ENCODE results near the gene SETDB1. TPM values are rescaled to one million over a fixed set of nuclear protein-coding genes. Genes with fewer than 3 reads are reported as not detected.
A peak's percentile ranks its signal among the peaks of the same experiment; 100 is the strongest.

The SETDB1 gene
- total and polyA plus RNA-seq, 2 donors from 2014 or later, result 12.1 to 51.6 TPM

DNA sequence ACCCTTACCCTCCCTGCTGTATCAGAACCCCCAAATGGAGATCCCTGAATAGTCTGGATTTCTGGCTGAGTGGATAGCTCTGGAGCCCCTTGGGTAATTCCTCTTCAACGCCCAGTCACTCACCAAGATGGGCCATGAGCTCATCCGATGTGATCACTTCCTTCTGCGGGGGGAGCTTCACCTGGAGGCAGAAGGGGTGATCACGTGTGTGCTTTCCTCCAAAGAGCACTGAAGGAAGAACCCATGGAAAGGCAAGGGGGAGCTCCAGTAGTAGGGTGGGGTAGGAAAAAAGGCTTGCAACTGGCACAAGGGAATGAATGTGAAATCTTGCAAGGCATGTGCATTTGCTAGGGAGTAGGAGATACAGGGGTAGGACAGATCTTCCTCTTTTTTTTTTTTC lies 75.4 kb downstream of the SETDB1 start:
- Histone ChIP-seq H3K36me3 (ENCODE audit: control insufficient read depth in 2 of 3, insufficient read depth in 3 of 3, low read length in 3 of 3) (peaks cover 0 to 41% (median 18%) of the 10 kb centered on the region in 3 donors), H3K27ac (ENCODE audit: low read depth in 2 of 2, low read length in 2 of 2) (no peak overlapping the region), H3K9me3 (ENCODE audit: control insufficient read depth in 2 of 3, insufficient read depth in 1 of 3, low read length in 3 of 3) (no peaks in the 10 kb centered on the region), H3K27me3 (ENCODE audit: control insufficient read depth, insufficient read depth, low read length) (no peaks in the 10 kb centered on the region), H3K4me3 (ENCODE audit: low read length in 3 of 3) (no peak overlapping the region), H3K9ac (ENCODE audit: low read length in 3 of 3) (no peak overlapping the region), H3K4me1 (ENCODE audit: control insufficient read depth in 2 of 3, insufficient read depth in 2 of 3, low read depth in 1 of 3, low read length in 3 of 3) (peaks cover 4 to 20% (median 11%) of the 10 kb centered on the region in 3 donors)
- no peak for DNase-seq
- intact Hi-C loops (cut with DNase I), result no loop called here
- no peak for FAIRE-seq
- TF ChIP-seq CTCF (IDR thresholded peaks at IDR 0.05; ENCODE audit: borderline replicate concordance, extremely low read depth, insufficient read depth), result no peak

DNA sequence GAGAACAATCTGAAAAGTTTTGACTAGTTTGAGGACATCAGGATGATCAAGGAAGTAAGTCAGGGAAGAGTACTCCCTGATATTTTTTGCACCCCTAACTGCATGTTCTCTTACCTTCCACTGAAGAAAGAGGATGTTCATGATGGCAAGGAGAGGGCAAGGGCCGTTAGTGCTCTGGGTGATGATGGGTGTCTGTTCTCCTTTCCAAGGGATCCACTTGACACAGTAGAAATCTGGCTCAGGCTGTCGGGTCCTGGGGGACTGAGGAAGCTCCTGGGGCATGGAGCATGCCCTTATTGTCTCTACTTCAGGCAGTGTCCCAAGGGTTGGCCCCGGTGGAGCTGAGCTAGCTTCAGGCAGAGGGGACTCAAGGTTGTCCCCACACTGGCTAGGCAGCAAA lies 75.9 kb downstream of the SETDB1 start:
- Histone ChIP-seq H3K27ac (ENCODE audit: low read depth in 2 of 2, low read length in 2 of 2) (peak overlapping the region in 1 of 2 donors; percentile 35), H3K36me3 (ENCODE audit: control insufficient read depth in 2 of 3, insufficient read depth in 3 of 3, low read length in 3 of 3) (peaks cover 0 to 37% (median 18%) of the 10 kb centered on the region in 3 donors), H3K4me3 (ENCODE audit: low read length in 3 of 3) (no peak overlapping the region), H3K4me1 (ENCODE audit: control insufficient read depth in 2 of 3, insufficient read depth in 2 of 3, low read depth in 1 of 3, low read length in 3 of 3) (peaks cover 4 to 20% (median 11%) of the 10 kb centered on the region in 3 donors), H3K27me3 (ENCODE audit: control insufficient read depth, insufficient read depth, low read length) (no peaks in the 10 kb centered on the region), H3K9ac (ENCODE audit: low read length in 3 of 3) (no peak overlapping the region), H3K9me3 (ENCODE audit: control insufficient read depth in 2 of 3, insufficient read depth in 1 of 3, low read length in 3 of 3) (no peaks in the 10 kb centered on the region)
- no peak for TF ChIP-seq CTCF (IDR thresholded peaks at IDR 0.05; ENCODE audit: borderline replicate concordance, extremely low read depth, insufficient read depth)
- no peak for FAIRE-seq
- intact Hi-C loops (cut with DNase I), result no loop called here
- DNase-seq, result no peak

DNA sequence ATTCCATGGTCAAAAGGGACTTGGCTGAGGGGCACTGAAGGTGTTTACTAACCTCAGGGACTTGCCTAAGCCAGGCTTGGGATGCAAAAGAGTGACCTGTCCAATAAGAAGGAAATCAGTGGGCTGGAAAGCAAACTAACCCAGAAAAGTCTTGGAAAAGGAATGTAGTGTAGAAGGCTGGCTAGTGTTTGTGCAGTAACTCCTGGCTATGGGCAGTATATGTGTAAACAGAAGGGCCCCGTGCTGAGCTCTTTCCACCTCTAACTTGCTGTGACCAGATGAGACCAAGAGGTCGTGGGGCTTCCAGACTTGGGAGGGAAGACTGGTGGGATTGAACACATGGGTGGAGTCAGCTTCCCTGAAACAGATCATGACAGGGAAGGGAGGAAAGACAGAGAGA lies 76.4 kb downstream of the SETDB1 start:
- intact Hi-C loops (cut with DNase I), result no loop called here
- Histone ChIP-seq H3K36me3 (ENCODE audit: control insufficient read depth in 2 of 3, insufficient read depth in 3 of 3, low read length in 3 of 3) (peaks cover 0 to 36% (median 18%) of the 10 kb centered on the region in 3 donors), H3K4me3 (ENCODE audit: low read length in 3 of 3) (peak overlapping the region in 1 of 3 donors; percentile 46), H3K4me1 (ENCODE audit: control insufficient read depth in 2 of 3, insufficient read depth in 2 of 3, low read depth in 1 of 3, low read length in 3 of 3) (peaks cover 4 to 23% (median 14%) of the 10 kb centered on the region in 3 donors), H3K9ac (ENCODE audit: low read length in 3 of 3) (peak overlapping the region in 1 of 3 donors; percentile 66), H3K27ac (ENCODE audit: low read depth in 2 of 2, low read length in 2 of 2) (peak overlapping the region in 1 of 2 donors; percentile 44), H3K27me3 (ENCODE audit: control insufficient read depth, insufficient read depth, low read length) (no peaks in the 10 kb centered on the region), H3K9me3 (ENCODE audit: control insufficient read depth in 2 of 3, insufficient read depth in 1 of 3, low read length in 3 of 3) (no peaks in the 10 kb centered on the region)
- FAIRE-seq (no peak), DNase-seq (peak in 1 of 5 donors; percentile 25)
- no peak for TF ChIP-seq CTCF (IDR thresholded peaks at IDR 0.05; ENCODE audit: borderline replicate concordance, extremely low read depth, insufficient read depth)

GRCh38 chr1:151003180-151003579 lies 77.0 kb downstream of the SETDB1 start:
- intact Hi-C loops (cut with DNase I), result no loop called here
- Histone ChIP-seq H3K27me3 (ENCODE audit: control insufficient read depth, insufficient read depth, low read length) (no peaks in the 10 kb centered on the region), H3K27ac (ENCODE audit: low read depth in 2 of 2, low read length in 2 of 2) (peak overlapping the region; percentile 44 to 66), H3K4me1 (ENCODE audit: control insufficient read depth in 2 of 3, insufficient read depth in 2 of 3, low read depth in 1 of 3, low read length in 3 of 3) (peaks cover 7 to 25% (median 18%) of the 10 kb centered on the region in 3 donors), H3K9me3 (ENCODE audit: control insufficient read depth in 2 of 3, insufficient read depth in 1 of 3, low read length in 3 of 3) (no peaks in the 10 kb centered on the region), H3K36me3 (ENCODE audit: control insufficient read depth in 2 of 3, insufficient read depth in 3 of 3, low read length in 3 of 3) (peaks cover 0 to 36% (median 13%) of the 10 kb centered on the region in 3 donors), H3K9ac (ENCODE audit: low read length in 3 of 3) (peak overlapping the region in 1 of 3 donors; percentile 66), H3K4me3 (ENCODE audit: low read length in 3 of 3) (peak overlapping the region in 2 of 3 donors; percentile 43 to 46)
- FAIRE-seq (no peak), DNase-seq (no peak)
- TF ChIP-seq CTCF (IDR thresholded peaks at IDR 0.05; ENCODE audit: borderline replicate concordance, extremely low read depth, insufficient read depth), result no peak

Measured in kidney (tissue), 14 donors.